Lung (tissue), 12 donors: ENCODE results near the gene TRIM58. TPM values are rescaled to one million over a fixed set of nuclear protein-coding genes. Genes with fewer than 3 reads are reported as not detected.
A peak's percentile ranks its signal among the peaks of the same experiment; 100 is the strongest.

Experiments
- ATAC-seq: fragments of 200-7000 bp; cut with Tn5 transposase; one replicate; pipeline ENCODE4 v1.9.1; 2020; ENCODE audit warnings: moderate number of reproducible peaks; ENCODE audit not compliant: insufficient read depth, low FRiP score
- DNase-seq, 3 donors: peaks; one replicate each; pipeline ENCODE4 v3.0.0-alpha.2; 2013 to 2017
- H3K27ac ChIP-seq, 2 donors: one replicate each; pipeline ENCODE4 v1.5.1; 2013; ENCODE audit warnings: mild to moderate bottlenecking in 2 of 2, moderate library complexity in 2 of 2, control low read depth in 1 of 2, inconsistent platforms in 1 of 2, low read depth in 1 of 2, low read length in 1 of 2
- H3K27me3 ChIP-seq, 3 donors: one replicate each; pipeline ENCODE4 v1.5.1; 2013; ENCODE audit warnings: low read length in 2 of 3; ENCODE audit not compliant: control insufficient read depth in 3 of 3, insufficient read depth in 3 of 3
- H3K36me3 ChIP-seq, 4 donors: one replicate each; pipeline ENCODE4 v1.5.1; 2013; ENCODE audit warnings: low read length in 4 of 4, mild to moderate bottlenecking in 1 of 4, moderate library complexity in 1 of 4; ENCODE audit not compliant: control insufficient read depth in 4 of 4, insufficient read depth in 4 of 4
- H3K4me1 ChIP-seq, 5 donors: one replicate each; pipeline ENCODE4 v1.5.1; 2013; ENCODE audit warnings: low read length in 5 of 5, mild to moderate bottlenecking in 2 of 5, moderate library complexity in 1 of 5; ENCODE audit not compliant: control insufficient read depth in 5 of 5, insufficient read depth in 5 of 5
- H3K4me3 ChIP-seq: one replicate; pipeline ENCODE4 v1.5.1; 2013; ENCODE audit warnings: mild to moderate bottlenecking, control low read depth, moderate library complexity
- H3K9ac ChIP-seq, 2 donors: one replicate each; pipeline ENCODE4 v1.5.1; 2013; ENCODE audit warnings: low read length in 2 of 2, control low read depth in 1 of 2; ENCODE audit not compliant: insufficient read depth in 1 of 2
- H3K9me3 ChIP-seq, 4 donors: one replicate each; pipeline ENCODE4 v1.5.1; 2013; ENCODE audit warnings: low read length in 3 of 4, mild to moderate bottlenecking in 1 of 4, moderate library complexity in 1 of 4; ENCODE audit not compliant: control insufficient read depth in 4 of 4, insufficient read depth in 3 of 4
- WGBS, 2 donors: extraction: QIAGEN DNeasy Blood & Tissue Kit; methylation state at CpG; one replicate each; pipeline ENCODE4 v1.1.7; 2013; 5-methylcytosine and 5-hydroxymethylcytosine counted together
- polyA plus RNA-seq, 2 donors: library from polyadenylated mRNA; stranded (reverse); fragments of 200-250 nt; gene quantifications; one replicate each; pipeline ENCODE4 v1.2.1, GENCODE V29; 2013
- total RNA-seq, 2 donors: library from RNA; depleted of rRNA in 1 of 2; stranded (reverse); fragments of >200 nt in 1 of 2; gene quantifications; one replicate each; pipeline ENCODE4 v1.2.1, GENCODE V29; 2014 to 2021
- TF ChIP-seq, protein P1 (sequence below): IDR thresholded peaks from 2 replicates; pipeline ENCODE4 v1.5.1; 2012; ENCODE audit warnings: mild to moderate bottlenecking; ENCODE audit errors: control extremely low read depth, extremely low read depth
- donor health status: control.
- donor health status: control.
- donor health status: Bipolar disorder and iron deficiency.
- donor health status: healthy.
- donor health status: DM: yes; HTN: yes; CAD: no.

TRIM58 gene
- total and polyA plus RNA-seq, 4 donors, result 0.71 to 9.4 (median 1.6) TPM

DNA sequence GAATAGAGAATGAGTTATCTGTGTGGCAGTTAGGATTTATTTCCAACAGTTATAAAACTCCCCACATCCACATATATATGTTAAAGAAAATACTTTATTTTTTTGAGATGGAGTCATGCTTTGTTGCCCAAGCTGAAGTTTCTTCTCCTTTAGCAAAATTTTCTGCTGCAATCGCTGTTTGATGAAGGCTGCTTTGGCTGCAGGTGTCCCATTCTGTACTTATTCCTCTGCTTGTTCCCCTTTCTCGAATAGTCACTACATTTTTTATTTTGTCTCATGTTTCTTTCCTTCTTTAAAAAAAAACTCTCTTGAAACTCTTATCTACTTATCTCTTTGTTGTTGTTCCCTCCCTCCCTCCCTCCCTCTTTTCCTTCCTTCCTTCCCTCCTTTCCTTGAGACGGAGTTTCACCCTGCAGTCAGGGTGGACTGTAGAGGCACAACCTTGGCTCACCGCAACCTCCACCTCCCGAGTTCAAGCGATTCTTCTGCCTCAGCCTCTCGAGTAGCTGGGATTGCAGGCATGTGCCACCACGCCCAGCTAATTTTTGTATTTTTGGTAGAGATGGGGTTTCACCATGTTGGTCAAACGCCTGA lies 49.0 kb downstream of the TRIM58 start:
- Histone ChIP-seq H3K4me3 (no peak overlapping the region), H3K36me3 (no peaks in the 10 kb centered on the region), H3K27me3 (no peaks in the 10 kb centered on the region), H3K4me1 (no peaks in the 10 kb centered on the region), H3K27ac (no peak overlapping the region), H3K9me3 (peaks cover 0 to 6% (median 2%) of the 10 kb centered on the region in 4 donors), H3K9ac (no peak overlapping the region)
- WGBS, 2 donors, result 27 to 46% methylated on average over 9 of the region's 9 CpGs
- TF ChIP-seq, protein P1, sequence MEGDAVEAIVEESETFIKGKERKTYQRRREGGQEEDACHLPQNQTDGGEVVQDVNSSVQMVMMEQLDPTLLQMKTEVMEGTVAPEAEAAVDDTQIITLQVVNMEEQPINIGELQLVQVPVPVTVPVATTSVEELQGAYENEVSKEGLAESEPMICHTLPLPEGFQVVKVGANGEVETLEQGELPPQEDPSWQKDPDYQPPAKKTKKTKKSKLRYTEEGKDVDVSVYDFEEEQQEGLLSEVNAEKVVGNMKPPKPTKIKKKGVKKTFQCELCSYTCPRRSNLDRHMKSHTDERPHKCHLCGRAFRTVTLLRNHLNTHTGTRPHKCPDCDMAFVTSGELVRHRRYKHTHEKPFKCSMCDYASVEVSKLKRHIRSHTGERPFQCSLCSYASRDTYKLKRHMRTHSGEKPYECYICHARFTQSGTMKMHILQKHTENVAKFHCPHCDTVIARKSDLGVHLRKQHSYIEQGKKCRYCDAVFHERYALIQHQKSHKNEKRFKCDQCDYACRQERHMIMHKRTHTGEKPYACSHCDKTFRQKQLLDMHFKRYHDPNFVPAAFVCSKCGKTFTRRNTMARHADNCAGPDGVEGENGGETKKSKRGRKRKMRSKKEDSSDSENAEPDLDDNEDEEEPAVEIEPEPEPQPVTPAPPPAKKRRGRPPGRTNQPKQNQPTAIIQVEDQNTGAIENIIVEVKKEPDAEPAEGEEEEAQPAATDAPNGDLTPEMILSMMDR, result no peak
- ATAC-seq (no peak), DNase-seq (no peak)

DNA sequence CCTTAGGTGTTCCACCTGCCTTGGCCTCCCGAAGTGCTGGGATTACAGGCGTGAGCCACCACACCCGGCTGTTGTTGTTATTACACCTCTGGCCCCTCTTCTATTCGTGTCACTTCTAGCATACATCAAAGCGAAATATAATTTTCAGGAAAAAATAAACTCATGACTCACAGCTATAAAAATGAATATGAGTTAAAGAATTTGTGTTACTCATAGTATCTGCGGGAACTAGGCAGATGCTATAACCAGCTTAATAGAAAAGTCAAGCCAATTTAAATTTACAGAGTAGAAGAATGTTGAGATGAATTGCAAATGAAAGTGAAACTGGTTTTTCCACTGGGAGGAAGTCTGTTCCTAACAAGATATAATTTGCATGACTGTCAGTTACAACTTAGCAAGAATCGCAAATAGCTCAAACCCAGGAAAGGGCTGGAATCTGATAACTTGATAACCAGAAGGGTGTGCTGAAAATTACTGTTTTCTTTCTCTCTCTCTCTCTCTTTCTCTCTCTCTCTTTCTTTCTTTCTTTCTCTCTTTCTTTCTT lies 49.6 kb downstream of the TRIM58 start:
- no peak for ATAC-seq

DNA sequence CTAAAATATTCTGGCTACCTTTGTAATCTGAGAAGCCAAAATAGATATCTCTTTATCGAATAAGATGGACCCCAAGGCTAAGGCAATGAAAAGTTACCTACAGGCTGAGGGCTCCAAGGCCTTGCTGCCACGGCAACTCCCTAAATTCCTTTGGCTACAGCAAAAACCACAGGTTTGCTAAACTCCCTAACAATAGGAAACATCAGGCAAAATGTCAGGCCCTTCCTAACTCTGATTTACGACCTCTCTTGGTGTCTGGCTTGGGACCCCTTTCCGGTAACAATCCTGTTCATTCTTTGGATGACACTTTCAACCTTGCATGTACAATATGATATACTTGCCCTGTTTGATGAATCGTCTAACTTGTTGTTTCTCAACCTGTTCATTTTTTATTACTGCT lies 51.8 kb downstream of the TRIM58 start:
- DNase-seq (no peak), ATAC-seq (no peak)
- Histone ChIP-seq H3K4me1 (no peaks in the 10 kb centered on the region), H3K27me3 (no peaks in the 10 kb centered on the region), H3K36me3 (no peaks in the 10 kb centered on the region), H3K9ac (no peak overlapping the region), H3K9me3 (peaks cover 0 to 9% (median 4%) of the 10 kb centered on the region in 4 donors), H3K4me3 (no peak overlapping the region), H3K27ac (no peak overlapping the region)
- WGBS, 2 donors, result 50 to 73% methylated on average over 5 of the region's 5 CpGs
- TF ChIP-seq, protein P1, result no peak

More for the DNA sequence above, 49.6 kb downstream of the TRIM58 start:
- H3K4me3 ChIP-seq, result no peak overlapping the region
- H3K27me3 ChIP-seq, result no peaks in the 10 kb centered on the region
- no peak overlapping the region for H3K27ac ChIP-seq
- no peaks in the 10 kb centered on the region for H3K4me1 ChIP-seq
- H3K9ac ChIP-seq, result no peak overlapping the region
- WGBS, 2 donors, result 20 to 30% methylated on average over 7 of the region's 7 CpGs
- TF ChIP-seq, protein P1, result no peak
- peak in 1 of 3 donors; percentile 1 for DNase-seq
- H3K9me3 ChIP-seq, result peaks cover 0 to 6% (median 2%) of the 10 kb centered on the region in 4 donors
- H3K36me3 ChIP-seq, result no peaks in the 10 kb centered on the region
